ENCODE measurements around the gene NUB1.
"Not testable (repeated sequence)": the region's sequence is repeated elsewhere in the genome, so short reads cannot be mapped to it uniquely, and the experiment has no call there.

The NUB1 gene, protein sequence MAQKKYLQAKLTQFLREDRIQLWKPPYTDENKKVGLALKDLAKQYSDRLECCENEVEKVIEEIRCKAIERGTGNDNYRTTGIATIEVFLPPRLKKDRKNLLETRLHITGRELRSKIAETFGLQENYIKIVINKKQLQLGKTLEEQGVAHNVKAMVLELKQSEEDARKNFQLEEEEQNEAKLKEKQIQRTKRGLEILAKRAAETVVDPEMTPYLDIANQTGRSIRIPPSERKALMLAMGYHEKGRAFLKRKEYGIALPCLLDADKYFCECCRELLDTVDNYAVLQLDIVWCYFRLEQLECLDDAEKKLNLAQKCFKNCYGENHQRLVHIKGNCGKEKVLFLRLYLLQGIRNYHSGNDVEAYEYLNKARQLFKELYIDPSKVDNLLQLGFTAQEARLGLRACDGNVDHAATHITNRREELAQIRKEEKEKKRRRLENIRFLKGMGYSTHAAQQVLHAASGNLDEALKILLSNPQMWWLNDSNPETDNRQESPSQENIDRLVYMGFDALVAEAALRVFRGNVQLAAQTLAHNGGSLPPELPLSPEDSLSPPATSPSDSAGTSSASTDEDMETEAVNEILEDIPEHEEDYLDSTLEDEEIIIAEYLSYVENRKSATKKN

DNA sequence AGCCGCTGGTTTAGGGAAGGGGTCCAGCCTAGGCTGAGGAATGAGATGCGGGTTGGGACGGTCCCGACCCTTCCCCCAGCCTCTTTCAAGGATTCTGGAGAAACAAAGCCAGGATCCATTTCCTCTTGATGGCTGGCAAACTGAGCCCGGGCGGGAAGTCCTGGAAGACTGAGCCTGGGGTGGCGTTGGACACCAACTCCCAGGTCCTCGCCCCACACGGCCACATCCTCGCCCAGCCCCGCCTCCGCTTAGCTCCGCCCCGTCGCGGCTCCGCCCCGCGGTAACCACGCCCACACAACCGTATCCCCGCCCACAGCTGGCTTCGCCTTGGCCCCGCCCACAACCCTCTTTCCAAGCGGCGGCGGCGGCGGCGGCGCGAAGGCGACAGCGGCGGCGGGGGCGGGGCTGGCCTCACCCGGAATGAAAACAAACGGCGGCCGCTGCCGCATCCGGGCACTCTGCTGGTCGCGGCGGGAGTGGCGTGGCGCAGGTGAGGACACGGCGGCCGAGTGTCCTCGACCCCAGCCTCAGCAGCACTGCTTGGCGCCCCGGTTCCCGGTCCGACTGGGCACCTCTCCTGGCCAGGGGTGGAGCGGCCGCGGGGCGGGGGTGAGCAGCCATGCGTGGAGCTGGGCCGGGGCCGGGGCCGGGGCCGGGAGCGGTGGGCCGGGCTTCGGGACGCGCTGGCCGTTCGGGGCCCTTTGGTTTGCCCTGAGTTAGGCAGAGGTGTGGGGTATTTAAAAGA is at the start of gene NUB1:
NUB1 (plus strand) TSS at position 456 of the 745 bp plus-strand sequence. CDS start 3,538 bp downstream, outside the sequence.
- DNase-seq, result peak; percentile 89

DNA sequence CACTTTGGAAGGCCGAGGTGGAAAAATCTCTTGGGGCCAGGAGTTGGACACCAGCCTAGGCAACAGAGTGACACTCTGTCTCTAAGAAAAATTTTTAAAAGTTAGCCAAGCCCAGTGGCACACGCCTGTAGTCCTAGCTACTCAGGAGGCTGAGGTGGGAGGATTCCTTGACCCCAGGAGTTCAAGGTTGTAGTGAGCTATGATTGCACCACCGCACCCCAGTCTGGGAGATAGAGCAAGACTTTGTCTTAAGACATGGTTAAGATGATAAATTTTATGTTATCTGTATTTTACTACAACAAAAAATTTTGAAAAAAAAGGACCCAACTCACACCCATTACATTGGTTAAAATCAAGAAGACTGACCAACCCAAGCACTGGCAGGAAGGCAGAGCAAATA is 48.8 kb upstream of the NUB1 start:
- no peak for DNase-seq

DNA sequence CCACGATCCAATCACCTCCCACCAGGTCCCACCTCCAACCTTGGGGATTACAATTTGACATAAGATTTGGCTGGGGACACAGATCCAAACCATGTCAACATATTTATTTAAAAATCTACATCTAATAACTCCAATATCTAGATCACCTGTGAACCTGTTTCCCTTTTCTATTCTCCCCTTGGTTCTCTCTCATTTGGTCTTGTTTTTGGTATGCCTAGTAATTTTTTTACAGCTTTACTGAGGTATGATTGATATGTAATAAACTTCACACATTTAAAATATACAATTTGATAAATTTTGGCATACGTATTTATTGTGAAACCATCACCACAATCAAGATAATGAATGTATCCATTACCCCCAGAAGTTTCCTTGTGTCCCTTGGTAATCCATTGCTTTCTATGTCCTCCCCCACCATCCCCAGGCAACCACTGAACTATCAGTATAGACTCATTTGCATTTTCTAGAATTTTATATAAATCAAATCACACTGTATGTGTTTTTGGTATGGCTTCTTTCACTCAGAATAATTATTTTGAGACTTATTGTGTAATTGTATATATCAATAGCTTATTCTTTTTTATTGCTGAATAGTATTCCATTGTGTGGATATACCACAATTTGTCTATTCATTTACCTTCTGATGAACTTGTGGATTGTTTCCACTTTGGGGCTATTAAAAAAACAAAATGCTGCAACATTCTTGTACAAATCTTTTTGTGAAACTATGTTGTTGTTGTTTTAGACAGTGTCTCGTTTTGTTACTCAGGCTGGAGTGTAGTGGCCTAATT is 45.2 kb upstream of the NUB1 start:
- no peak for DNase-seq

DNA sequence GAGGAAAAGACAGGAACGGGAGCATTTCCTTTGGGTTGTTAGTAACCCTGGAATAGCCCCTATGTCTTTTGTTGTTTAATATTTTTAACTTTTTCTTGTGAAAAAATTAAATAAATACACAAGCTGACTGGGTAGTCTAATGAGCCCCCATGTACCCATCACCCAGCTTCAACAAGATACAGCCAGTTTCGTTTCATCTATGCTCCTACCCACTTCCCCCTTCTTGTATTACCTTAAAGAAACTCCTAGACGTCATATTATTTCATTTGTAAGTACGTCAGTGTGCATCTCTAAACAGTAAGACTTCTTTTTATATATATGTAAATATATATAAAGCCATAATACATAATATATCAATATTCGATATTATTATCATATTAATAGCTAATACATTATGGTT is 42.8 kb upstream of the NUB1 start:
- DNase-seq, result no peak

DNA sequence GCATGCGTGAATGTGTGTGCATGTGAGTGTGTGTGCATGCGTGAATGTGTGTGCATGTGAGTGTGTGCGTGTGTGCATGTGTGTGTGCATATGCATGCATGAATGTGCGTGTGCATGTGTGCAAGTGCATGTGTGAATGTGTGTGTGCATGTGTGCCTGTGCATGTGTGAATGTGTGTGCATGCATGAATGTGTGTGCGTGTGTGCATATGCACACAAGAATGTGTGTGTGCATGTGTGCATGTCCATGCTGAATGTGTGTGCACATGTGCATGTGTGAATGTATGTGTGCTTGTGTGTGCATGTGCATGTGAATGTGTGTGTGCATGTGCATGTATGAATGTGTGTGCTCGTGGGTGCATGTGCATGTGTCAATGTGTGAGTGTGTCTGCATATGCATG is 42.1 kb upstream of the NUB1 start:
- no peak for DNase-seq

DNA sequence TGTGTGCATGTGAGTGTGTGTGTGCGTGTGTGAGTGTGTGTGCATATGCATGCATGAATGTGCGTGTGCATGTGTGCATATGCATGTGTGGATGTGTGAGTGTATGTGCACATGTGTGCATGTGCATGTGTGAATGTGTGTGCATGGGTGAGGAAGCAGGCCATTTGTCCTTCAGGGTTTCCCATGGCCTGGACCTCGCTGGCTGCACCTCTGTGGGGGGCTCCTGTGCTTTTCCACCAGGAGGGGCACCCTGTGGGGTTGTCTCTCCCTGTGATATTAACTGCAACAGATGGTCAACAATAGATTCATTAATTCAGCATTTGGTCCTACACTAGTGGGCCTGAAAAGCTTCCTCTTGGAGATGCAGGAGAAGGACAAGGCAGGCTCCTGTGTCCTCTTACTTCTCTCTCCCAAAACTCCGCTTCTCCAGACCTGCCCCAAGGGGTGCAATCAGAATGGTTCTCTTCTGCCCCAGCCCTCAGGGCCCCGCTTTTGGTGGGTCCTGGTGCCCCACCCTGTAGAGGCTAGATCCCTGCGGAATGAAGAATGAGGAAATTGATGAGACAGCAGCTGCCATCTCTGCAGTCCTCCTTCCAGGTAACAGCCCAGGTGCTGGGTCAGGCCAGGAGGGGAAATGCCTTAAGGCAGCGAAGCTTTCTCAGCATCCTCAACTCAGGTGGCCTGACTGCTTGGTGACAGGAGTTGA is 41.5 kb upstream of the NUB1 start:
- no peak for DNase-seq

DNA sequence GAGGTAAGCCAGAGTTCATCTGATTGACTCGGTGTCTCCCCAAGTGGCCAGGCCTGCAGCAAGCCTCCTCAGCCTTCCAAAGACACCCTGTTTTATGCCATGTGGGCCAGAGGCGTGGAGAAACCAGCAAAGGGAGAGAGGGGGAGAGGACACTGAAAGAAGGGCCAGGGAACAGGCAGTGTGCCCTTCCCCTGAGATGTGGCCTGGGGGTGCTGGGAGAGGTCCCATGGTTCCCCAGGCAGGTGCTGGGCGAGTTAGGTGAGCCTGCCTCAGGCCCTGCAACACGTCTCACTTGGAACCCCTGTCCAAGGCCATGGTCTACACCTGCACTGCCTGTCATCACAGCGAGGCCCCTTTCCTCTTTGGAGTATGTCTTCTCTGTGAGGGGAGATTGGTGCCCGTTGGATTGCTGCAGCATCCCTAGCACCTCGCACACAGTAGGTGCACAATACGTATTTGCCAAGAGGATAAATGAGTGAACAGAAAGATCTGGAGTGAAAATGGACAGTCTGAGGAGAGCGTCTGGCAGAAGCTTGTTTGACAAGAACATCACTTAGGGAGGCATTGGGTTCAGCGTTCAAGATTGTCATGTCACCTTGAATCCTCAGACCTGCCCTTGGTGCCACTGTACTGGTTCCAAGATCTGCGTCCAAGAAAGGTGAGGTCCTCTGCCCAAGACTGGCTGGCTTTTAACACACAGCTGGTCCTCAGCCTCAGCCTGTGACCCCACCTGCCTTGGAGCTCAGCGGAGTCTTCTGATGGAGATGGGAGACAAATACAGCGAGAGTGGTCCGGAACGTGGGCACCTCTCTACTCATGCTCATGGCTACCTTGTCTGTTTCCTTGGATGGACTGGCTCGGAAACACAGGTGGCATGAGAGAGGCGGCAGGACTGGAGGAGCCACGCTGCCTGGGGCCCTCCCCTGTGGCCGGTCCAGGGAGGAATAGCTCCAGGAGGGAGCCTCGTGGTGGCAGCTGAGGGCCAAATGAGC is 39.8 kb upstream of the NUB1 start:
- no peak for DNase-seq

DNA sequence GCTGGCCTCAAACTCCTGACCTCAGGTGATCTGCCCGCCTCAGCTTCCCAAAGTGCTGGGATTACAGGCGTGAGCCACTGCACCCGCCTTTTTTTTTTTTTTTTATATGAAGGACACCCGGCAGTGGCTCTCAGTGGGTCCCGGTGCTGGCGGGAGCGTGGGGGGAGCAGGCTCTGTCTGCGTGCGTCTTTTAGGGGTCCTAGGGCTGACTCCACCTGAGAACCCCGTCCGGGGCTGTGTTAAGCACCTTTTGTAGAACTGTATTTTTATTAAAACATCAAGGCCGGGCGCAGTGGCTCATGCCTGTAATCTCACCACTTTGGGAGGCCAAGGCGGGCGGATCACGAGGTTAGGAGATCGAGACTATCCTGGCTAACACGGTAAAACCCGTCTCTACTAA is 37.4 kb upstream of the NUB1 start:
- not testable (repeated sequence) for DNase-seq

DNA sequence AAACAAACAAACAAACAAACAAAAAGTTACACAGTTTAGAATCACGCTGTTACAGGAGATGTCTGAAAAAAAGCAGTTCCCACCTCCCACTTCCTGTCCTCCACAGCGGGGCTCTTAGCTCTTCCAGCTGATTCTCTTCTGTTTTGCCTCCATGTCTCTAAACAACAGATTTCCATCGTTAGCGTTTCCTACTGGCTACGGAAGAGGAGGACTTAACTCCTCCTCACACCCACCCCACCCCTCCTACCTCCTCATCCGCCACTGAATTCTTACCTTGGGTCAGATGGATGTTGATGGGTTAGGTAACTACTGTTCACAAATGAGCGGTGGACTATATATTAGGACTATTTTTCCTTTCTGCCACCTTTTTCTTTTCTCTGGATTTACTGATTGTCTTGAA is 36.8 kb upstream of the NUB1 start:
- DNase-seq, result no peak

DNA sequence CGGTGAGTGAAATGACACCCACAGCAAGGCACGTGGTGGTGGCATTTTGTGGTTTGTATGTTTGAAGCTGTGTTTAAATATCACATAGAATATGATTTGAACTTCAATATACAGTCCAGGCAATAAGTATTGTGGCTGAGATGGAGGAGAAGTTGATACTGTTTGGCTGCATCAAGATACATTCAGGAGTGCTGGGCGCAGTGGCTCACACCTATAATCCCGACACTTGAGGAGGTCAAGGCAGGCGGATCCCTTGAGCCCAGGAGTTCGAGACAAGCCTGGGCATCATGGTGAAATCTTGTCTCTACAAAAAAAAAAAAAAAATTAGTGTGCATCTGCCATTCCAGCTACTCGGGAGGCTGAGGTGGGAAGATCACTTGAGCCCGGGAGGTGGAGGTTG is 35.2 kb upstream of the NUB1 start:
- no peak for DNase-seq

DNA sequence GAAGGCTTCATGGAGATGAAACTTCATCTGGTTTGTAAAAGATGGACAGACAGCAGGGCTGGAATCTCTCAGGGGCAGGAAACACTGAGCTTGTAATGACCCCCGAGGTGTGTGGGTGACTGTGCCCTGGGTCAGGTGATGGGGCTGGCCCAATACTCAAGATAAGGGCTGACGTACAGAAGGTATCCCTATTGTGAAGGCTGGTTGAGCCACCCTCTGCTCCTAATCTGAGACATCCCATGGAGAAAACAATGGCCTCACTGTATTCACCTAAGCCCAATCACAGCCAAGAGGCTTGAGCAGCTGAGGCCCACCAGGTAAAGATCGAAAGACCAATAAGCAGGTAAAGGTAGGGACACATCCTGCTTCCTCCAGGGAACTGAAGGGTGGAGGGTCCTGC is 34.8 kb upstream of the NUB1 start:
- no peak for DNase-seq

DNA sequence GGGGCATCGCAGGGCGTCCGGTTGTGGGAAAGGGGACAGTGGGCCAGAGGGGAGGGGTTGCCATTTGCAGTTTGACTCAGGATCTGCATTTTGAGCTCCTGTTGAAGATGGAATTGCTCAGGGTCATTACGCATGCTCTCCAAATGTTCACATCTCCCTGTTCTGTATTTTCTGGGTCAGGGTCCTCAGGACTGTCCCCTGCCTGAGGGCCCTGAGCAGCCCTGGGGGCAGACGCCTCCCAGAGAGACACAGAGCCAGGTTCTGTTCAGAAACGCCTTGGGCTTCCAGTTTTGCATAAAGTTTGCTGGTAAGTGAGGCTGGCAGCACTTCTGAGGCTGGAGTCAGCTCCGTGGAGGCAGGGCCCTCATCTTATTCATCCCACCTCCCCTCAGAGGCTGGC is 34.1 kb upstream of the NUB1 start:
- DNase-seq, result no peak

DNA sequence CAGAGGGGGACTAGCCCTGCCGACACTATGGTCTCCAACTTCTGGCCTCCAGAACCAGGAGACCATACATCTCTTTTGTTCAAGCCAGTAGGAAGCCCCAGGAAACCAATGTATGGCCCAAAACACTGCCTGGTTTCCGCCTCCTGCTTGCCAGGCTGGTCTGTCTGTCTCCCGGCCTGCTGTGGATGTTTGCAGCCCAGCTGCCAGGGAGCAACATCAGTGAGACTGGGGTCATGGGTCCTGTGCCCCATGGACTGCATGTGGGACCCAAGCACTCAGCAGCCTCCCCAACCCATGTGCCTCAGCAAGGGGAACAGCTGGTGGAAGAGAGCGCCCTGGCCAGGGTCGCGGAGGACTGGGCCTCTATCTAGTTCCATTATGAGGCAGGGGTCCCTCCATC is 33.4 kb upstream of the NUB1 start:
- no peak for DNase-seq

DNA sequence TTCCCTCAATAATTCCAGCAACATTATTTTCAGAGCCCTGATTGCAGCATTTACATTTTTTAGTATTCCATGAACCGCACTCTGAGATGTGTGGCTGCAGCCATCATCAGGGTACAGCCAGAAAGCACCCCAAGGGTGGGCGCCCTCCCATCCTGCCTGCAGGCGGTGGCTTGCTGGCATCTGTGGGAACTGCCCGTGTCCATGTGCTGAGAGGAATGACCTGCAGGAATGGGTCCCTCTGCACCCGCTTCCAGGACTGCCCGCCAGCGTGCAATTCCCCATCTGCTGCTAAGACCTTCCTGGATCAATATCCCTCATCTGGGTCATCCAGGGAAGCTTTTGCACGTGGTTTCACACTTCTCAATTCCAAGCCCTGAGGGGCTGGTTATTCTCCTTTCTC is 32.8 kb upstream of the NUB1 start:
- DNase-seq, result no peak

DNA sequence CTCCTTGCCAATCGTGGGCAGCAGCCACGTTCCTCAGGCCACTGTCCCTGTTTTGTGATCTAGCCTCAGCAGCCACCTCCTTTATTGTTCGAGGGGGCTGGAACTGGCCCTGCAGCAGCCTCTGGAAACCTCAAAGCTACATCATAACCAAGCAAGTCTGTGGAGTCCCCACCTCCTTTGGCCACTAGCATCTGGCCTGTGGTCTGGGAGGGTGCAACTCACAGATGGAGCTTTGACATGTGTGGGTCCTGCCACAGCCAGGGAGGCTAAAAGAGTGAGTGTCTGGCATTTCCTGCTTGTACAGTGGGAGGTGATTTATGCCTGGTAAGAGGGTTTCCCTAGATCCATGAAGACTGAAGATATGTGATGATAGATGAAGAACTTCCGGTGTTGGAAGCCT is 32.3 kb upstream of the NUB1 start:
- no peak for DNase-seq

DNA sequence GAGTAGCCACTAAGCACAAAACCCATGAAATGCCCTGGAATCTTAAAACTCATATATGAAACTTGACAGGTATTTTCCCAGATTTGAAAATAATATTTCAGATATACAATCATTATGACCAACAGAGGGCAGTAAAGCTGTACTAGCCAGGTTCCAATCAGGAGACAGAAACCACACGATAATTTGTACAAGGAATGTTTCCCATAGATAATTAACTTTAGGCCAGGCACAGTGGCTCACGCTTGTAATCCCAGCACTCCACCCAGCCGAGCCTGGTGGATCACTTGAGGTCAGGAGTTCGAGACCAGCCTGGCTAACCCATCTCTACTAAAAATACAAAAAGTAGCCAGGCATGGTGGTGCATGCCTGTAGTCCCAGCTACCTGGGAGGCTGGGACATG is 31.0 kb upstream of the NUB1 start:
- DNase-seq, result no peak

DNA sequence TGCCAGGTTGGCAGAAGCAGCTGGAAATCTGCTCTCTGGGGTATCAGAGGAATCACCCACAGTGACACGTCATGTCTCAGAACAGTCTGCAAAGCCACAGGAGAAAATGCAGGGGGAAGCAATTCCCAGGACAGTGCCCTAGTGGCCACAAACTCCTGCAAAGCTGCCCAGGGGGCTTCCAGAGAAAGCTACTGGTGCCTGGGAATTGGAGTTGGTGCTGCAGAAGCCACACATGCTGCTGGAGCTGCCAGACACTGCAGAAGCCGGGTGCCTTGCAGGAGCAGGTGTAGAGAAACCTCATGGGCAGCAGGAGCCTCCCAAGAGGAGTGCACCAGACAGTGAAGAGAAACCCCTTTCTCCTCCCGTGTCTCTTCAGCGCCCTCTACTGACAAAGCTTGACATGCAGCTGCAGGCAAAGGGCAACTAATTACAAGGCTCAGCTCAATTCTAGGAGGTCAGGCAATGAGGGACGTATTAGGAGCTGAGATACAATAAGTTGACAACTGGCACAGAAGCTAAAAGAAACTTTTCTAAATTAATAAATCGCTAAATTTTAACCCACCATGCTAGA is 30.2 kb upstream of the NUB1 start:
- DNase-seq, result no peak

DNA sequence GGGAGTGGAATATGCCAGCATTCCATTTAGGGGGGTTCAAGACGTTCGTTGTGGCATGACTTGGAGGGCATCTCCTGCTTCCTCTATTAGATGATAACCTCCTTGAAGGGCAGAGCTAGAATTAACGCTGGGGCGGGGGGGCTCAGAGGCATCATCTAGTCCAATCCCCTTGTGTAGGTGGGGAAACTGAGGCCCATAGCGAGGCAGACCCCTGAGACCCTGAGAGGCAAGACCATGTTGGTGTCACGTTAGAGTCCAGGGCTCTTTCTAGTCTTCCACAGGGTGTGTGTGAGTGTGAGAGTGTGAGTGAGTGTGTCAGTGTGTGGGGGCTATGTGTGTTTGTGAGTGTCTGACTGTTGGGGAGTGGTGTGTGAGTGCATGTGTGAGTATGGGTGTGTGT is 29.3 kb upstream of the NUB1 start:
- DNase-seq, result no peak

DNA sequence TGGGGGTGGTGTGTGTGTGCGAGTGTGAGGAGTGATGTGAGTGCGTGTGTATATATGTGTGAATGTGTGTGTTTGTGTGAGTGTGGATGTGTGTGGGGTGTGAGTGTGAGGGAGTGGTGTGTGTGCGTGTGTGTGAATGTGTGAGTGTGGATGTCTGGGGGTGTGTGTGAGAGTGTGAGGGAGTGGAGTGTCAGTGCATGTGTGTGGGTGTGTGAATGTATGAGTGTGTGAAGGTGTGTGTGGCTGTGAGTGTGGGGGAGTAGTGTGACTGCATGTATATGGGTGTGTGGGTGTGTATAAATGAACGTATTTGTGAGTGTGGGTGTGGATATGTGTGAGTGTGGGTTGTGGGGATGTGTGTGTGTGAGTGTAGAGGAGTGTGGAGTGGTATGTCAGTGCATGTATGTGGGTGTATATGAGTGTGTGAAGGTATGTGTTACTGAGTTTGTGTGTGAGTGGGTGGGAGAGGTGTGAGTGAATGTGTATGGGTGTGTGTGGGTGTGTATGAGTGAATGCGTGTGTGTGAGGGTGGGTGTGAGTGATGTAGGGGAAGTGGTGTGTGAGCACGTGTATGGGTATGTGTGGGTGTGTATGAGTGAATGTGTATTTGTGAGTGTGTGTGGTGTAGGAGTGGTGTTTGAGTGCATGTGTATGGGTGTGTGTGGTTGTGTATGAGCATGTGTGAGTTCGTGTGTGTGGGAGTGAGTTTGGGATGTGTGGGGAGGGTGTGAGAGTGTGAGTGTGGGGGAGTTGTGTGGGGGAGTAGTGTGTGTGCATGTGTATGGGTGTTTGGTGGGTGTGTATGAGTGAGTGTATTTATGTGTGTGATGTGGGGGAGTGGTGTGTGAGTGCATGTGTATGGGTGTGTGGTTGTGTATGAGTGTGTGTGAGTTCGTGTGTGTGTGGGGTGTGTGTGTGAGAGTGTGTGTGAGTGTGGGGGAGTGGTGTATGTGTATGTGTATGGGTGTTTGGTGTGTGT is 28.5 kb upstream of the NUB1 start:
- DNase-seq, result peak; percentile 13

DNA sequence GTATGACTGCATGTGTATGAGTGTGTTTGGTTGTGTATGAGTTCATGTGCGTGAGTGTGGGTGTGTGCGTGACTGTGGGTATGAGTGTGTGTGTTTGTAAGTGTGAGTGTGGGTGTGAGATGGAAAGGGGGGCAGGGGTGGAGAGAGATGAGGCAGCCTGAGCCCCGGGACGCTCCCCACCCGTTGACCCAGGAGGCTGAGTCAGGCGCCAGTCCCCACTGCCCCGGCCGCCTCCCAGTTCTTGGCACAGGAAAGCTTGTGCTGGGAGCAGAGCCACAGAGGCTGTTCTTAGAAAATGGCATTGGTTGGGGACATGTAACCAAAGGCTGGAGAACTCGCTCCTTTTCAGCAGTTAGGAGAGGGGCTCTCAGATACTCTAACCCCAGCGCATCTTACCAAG is 27.8 kb upstream of the NUB1 start:
- peak; percentile 19 for DNase-seq

Measured in activated naive CD4-positive, alpha-beta T cell treated with Interleukin-2 at 50 U/mL for 16 hours (primary cell).